Measurements from ENCODE around the gene DDX47. TPM values are rescaled to one million over a fixed set of nuclear protein-coding genes. Genes with fewer than 3 reads are reported as not detected.
"Not testable (repeated sequence)": the region's sequence is repeated elsewhere in the genome, so short reads cannot be mapped to it uniquely, and the experiment has no call there.

DDX47 gene
- total RNA-seq, 4 donors from 2014 or later = 75.5 to 94.2 (median 81.8) TPM

DNA sequence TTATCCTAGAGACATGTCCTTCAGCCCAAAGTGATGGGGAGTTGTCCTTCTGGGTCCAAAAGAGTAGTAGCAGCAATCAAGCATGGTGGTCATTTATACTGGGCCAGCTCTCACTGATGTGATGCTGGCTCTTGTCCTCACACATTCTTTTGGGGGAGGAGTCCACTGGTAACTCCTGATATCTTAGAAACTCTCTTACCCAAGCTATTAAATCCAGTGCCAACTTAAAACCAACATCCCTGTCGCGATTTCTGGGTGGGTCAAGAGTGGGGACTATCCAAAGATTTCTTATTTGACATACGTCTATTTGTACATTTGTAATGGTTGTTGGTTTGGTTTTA is 24.6 kb downstream of the DDX47 start:
- intact Hi-C loops (cut with DNase I) = loop anchor here (5.0 kb wide), 1 partner anchor 55 kb away; the partner anchor contains the start of gene GPRC5A
- no peaks in the 10 kb centered on the region for H3K9me3 ChIP-seq
- H3K4me3 ChIP-seq (replicated peaks in 1 of 3) = no peak overlapping the region
- 82 to 85% methylated on average over 3 of the region's 3 CpGs for WGBS, 2 donors
- peak overlapping the region in 2 of 3 donors; percentile 95 to 97 for H3K27ac ChIP-seq
- DNase-seq = peak in 1 of 2 donors; percentile 17
- H3K27me3 ChIP-seq = no peaks in the 10 kb centered on the region
- H3K36me3 ChIP-seq = peaks cover 0 to 3% of the 10 kb centered on the region in 2 donors
- peaks cover 35 to 52% of the 10 kb centered on the region in 2 donors for H3K4me1 ChIP-seq
- TF ChIP-seq POLR2A (IDR thresholded peaks at IDR 0.05) (no peak), CTCF (IDR thresholded peaks at IDR 0.05) (no peak)

DNA sequence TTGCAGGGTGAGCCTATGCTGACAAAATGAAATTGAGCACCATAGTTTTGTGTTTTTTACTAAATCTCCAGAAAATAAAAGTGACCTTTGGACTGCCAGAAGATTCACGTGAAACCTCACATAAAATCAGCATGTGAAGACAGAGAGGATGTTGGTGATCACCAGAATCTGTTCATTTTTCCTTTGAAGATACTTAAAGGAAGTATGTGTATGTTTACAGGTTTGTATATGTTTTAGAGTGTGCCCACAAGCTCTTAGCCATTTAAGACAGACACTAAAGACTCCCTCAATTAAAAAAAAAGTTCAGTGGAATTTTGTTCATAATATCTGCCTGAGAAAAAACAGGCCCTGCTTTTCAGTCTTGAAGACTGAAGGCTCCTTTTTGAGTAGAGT is 25.9 kb downstream of the DDX47 start:
- H3K9me3 ChIP-seq = no peaks in the 10 kb centered on the region
- H3K27me3 ChIP-seq = no peaks in the 10 kb centered on the region
- H3K4me3 ChIP-seq (replicated peaks in 1 of 3) = no peak overlapping the region
- intact Hi-C loops (cut with DNase I) = loop anchor here (5.0 kb wide), 1 partner anchor 53 kb away; the partner anchor contains the start of gene GPRC5A
- WGBS, 2 donors = 92 to 93% methylated on average over 1 of the region's 1 CpG
- H3K36me3 ChIP-seq = no peaks in the 10 kb centered on the region
- peaks cover 29 to 41% of the 10 kb centered on the region in 2 donors for H3K4me1 ChIP-seq
- TF ChIP-seq POLR2A (IDR thresholded peaks at IDR 0.05) = no peak
- no peak for TF ChIP-seq CTCF (IDR thresholded peaks at IDR 0.05)
- DNase-seq = no peak
- H3K27ac ChIP-seq = no peak overlapping the region

DNA sequence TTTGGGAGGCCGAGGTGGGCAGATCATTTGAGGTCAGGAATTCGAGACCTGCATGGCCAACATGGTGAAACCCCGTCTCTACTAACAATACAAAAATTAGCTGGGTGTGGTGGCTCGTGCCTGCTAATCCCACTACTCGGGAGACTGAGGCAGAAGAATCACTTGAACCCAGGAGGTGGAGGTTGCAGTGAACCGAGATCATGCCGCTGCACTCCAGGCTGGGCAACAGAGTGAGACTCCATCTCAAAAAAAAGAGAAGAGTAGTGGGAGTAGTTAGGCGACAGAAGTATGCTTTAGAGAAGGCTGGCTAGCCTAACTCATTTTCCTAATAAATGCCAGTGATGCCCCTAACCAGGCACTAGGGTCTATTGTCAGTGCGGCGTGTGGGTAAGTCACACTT is 26.3 kb downstream of the DDX47 start:
- 92 to 94% methylated on average over 10 of the region's 10 CpGs for WGBS, 2 donors
- intact Hi-C loops (cut with DNase I) = loop anchor here (5.0 kb wide), 1 partner anchor 53 kb away; the partner anchor contains the start of gene GPRC5A
- H3K27ac ChIP-seq = peak overlapping the region in 1 of 3 donors; percentile 39

GRCh38 chr12:12839873-12840579 is 26.9 kb downstream of the DDX47 start:
- no peaks in the 10 kb centered on the region for H3K27me3 ChIP-seq
- intact Hi-C loops (cut with DNase I) = loop anchor here (5.0 kb wide), 1 partner anchor 52 kb away; the partner anchor contains the start of gene GPRC5A
- H3K9me3 ChIP-seq = no peaks in the 10 kb centered on the region
- peak in 1 of 2 donors; percentile 48 for DNase-seq
- peak overlapping the region in 1 of 3 donors; percentile 39 for H3K27ac ChIP-seq
- no peak for TF ChIP-seq CTCF (IDR thresholded peaks at IDR 0.05)
- no peak for TF ChIP-seq POLR2A (IDR thresholded peaks at IDR 0.05)
- peaks cover 18 to 34% of the 10 kb centered on the region in 2 donors for H3K4me1 ChIP-seq
- WGBS, 2 donors = 73 to 84% methylated on average over 5 of the region's 5 CpGs
- H3K4me3 ChIP-seq (replicated peaks in 1 of 3) = no peak overlapping the region
- H3K36me3 ChIP-seq = no peaks in the 10 kb centered on the region

More for the DNA sequence above, 26.3 kb downstream of the DDX47 start:
- H3K9me3 ChIP-seq; DNase-seq; H3K4me3 ChIP-seq (replicated peaks in 1 of 3); H3K27me3 ChIP-seq; H3K36me3 ChIP-seq: not testable (repeated sequence)
- H3K4me1 ChIP-seq = peaks cover 24 to 37% of the 10 kb centered on the region in 2 donors

- TF ChIP-seq POLR2A (IDR thresholded peaks at IDR 0.05) = no peak
- TF ChIP-seq CTCF (IDR thresholded peaks at IDR 0.05) = no peak
- DNase-seq = no peak
- H3K4me1 ChIP-seq = peaks cover 16 to 33% of the 10 kb centered on the region in 2 donors
- intact Hi-C loops (cut with DNase I) = no loop called here
- no peak overlapping the region for H3K4me3 ChIP-seq (replicated peaks in 1 of 3)
- no peak overlapping the region for H3K27ac ChIP-seq
- 93 to 94% methylated on average over 5 of the region's 5 CpGs for WGBS, 2 donors
- no peaks in the 10 kb centered on the region for H3K36me3 ChIP-seq
- no peaks in the 10 kb centered on the region for H3K27me3 ChIP-seq
- H3K9me3 ChIP-seq = no peaks in the 10 kb centered on the region
These were observed 27.4 kb downstream of the DDX47 start for GRCh38 chr12:12840580-12840899.

- H3K4me3 ChIP-seq (replicated peaks in 1 of 3); H3K36me3 ChIP-seq; H3K27me3 ChIP-seq; intact Hi-C loops (cut with DNase I); DNase-seq; H3K27ac ChIP-seq; H3K9me3 ChIP-seq: not testable (repeated sequence)
- peaks cover 12 to 31% of the 10 kb centered on the region in 2 donors for H3K4me1 ChIP-seq
- WGBS, 2 donors = 90 to 94% methylated on average over 13 of the region's 13 CpGs
These were observed 28.3 kb downstream of the DDX47 start for GRCh38 chr12:12841428-12841827.
